PC-3 (cell line): ENCODE data around the gene ANAPC2.

Source experiments
- CTCF ChIP-seq: fragments of 300-600 bp; sonication (generic); conservative IDR thresholded peaks from 2 replicates; pipeline ENCODE4 v1.5.1; 2017; ENCODE audit warnings: antibody characterized with exemption, low read depth, mild to moderate bottlenecking, low read length
- EZH2 ChIP-seq: fragments of 300-600 bp; sonication (generic); IDR thresholded peaks from one replicate; pipeline ENCODE4 v1.6.1; 2017; ENCODE audit warnings: antibody characterized with exemption, mild to moderate bottlenecking, low read length; ENCODE audit not compliant: unreplicated experiment

GRCh38 chr9:137136261-137136880 lies 52.0 kb downstream of the ANAPC2 start:
- TF ChIP-seq CTCF (no peak), EZH2 (no peak)
